ENCODE data around the gene CARD14.

The CARD14 gene

DNA sequence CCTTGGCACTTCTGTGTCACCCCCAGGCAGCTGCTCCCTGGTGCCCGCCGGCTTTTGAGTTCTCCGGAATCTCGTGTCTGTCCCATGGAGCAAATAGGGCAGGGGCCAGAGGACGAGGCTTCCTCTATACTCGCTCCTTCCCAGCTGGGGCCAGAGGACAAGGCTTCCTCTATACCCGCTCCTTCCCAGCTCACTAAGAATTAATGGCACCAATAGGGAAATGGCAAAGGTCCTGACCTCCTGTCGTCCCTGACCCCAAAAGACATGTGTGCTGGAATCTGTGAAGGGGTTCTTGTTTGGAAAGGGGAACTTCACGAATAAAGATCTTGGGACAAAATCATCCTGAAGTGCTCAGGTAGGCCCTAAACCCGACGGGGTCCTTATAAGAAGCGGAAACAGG is 42.7 kb downstream of the CARD14 start:
- DNase-seq (ENCODE audit: low read depth), result no peak

- DNase-seq (ENCODE audit: low read depth), result no peak
These were observed 43.3 kb downstream of the CARD14 start for GRCh38 chr17:80212962-80213642.

DNA sequence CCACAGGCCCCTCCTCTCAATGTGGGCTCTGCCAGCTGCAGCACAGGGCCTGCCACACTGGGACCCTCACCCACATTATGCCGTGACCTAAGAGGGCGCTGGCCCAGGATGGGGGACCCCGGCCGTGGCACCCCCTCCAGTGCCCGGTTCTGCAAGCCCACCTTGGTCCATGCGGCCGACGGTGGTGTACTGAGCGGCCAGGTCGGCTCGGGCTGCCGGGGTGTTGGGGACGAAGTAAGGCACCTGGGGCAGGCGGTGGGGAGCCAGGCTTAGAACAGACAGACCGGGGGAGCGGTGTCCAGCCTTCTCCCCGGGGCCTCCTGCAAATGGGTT is 43.8 kb downstream of the CARD14 start:
- no peak for DNase-seq (ENCODE audit: low read depth)

DNA sequence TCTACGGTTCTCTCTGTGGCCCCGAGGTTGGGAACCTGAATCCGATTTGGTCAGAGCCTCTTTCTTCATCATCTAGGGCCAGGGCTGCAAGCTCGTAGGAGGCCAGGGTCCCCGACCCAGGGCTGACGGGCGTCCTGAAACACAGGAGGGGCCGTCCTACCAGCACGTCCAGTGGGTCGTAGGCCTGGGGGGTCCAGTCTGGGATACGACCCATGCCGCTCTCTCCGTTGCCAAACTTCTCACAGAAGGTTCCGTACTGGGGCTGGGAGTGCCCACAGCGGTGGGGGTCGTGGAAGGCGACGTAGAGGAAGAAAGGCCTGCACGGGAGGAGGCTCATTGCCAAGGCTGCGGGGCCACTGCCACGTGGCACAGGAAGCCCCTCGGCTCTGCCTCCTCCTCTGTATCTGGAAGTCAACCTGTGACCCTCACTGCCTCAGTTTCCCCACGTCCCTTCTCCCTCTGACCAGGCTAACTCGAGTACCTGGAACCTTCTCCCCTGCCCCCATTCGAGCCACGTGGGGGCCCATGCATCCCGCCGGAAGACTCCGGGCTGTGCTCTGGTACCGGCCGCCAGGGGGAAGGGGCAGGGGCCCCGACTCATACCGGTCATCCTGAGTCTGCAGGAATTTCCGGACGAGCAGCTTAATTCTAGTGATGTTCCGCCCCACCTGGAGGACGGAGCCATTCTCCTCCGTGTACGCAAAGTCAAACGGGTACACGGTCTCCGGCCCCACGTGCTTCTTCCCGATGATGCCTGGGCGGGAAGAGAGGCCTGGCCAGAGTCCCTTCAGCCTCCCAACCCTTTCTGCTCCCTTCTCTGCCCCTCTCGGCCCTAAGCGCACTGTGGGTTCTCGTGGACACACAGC is 44.4 kb downstream of the CARD14 start:
- no peak for DNase-seq (ENCODE audit: low read depth)

DNA sequence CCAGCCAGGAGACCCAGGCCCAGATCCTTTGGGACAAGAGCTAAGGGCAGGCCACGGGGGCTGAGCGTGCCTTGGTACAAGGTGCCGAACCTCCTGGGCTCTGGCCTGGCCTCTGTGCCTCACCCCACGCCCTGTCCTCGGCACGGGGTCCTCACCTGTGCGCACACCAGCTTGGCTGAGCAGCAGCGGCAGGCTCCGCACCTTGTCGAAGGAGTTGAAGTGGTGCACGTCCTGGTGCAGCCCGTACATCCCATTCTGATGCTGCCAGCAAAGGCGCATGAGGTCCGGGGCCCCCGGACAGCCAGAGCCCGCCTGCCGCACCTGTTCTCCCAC is 45.0 kb downstream of the CARD14 start:
- DNase-seq (ENCODE audit: low read depth), result no peak

DNA sequence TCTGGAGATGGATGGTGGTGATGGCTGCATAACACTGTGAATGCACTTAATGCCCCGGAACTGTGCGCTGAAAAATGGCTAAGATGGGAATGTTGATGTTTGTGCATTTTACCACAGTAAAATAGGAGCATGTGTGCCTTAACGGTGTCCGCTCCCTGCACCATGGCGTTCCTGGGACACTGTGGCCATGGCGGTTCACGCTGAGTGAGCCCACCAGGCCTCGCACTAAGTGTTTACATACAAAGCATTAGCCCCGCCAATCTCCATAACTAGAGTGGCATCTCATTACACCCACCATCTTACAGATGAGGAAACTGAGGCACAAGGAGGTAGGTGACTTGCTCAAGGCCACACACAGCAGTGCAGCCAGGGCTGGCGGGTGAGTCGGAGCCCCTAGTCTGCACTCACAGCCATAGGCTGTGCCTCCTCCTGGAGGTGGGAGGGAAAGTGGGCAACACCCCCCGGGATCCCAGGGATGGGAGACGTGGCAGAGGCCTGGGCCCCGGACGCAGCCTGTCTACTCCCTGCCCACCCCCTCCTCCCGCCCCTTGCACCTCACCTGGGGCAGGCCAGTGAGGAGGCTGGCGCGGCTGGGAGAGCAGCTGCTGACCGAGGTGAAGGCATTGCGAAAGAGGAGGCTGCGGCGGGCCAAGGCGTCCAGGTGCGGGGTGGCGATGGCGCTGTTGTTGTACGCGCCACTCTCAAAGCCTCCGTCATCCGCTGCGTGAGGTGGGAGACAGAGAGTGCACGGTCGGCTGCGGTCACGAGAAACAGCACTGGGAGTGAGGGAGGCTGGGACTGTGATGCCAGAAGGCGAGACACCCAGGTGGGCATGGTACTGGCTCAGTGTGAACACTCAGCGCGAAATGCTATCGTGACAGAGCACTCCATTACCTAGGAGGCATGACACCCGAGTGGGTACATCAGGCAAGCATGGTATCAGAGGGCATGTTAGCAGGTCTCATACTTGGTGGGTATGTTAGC is 46.9 kb downstream of the CARD14 start:
- no peak for DNase-seq (ENCODE audit: low read depth)

DNA sequence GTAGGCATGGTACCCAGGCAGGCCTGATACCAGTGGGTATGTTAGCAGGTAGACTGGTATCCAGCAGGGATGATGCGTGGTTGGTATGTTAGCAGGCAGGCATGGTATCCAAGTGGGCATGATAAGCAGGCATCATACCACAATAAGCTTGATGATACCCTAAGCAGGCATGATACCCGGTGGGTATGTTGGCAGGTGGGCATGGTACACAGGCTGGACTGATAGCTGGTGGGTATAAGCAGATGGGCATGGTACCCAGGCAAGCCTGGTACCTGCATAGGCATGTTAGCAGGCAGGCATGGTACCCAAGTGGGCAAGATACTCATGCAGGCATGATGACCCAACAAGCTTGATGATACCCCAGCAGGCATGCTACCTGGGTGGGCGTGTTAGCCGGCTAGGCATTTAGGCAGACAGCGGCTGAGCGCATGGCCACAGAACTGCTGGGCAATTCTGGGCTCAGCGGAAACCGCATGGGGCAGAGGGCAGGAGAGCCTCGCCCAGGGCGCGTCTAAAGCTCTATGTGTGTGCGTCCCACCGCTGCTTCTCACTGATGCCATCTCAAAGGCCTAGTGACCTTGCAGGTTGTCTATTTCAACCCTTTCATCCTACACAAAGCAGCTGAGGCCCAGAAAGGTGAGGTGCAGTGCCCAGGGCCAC is 48.0 kb downstream of the CARD14 start:
- no peak for DNase-seq (ENCODE audit: low read depth)

GRCh38 chr17:80218391-80218790 is 48.6 kb downstream of the CARD14 start:
- DNase-seq (ENCODE audit: low read depth), result no peak

DNA sequence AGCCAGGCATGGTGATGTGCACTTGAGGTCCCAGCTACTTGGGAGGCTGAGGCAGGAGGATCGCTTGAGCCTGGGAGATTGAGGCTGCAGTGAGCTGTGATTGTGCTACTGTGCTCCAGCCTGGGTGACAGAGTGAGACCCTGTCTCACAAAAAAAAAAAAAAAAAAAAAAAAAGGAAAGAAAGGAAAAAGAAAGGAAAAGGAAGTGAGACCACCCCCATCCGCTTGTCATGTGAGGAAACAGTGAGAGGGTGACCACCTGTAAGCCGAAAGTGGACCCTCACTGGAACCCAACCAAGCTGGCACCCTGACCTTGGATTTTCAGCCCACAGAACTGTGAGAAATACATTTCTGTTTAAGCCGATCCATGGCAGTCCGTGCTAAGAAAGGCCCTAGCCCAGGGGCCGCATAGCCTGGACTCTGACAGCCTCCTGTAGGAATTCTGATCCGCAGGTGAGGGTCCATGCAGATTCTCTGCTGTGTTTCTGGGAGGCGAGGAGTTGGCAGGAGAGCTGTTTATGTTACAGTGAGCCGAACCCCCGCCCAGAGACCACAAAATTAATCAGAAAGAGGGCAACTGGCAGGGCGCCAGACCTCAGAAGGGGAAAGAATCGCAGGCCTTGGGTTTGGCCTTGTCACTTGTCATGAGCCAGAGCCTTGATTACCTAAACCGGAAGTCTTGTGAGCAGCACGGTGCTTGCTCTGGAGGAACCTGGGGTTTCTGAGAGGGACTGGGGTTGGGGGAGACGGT is 49.4 kb downstream of the CARD14 start:
- DNase-seq (ENCODE audit: low read depth), result peak; percentile 93

DNA sequence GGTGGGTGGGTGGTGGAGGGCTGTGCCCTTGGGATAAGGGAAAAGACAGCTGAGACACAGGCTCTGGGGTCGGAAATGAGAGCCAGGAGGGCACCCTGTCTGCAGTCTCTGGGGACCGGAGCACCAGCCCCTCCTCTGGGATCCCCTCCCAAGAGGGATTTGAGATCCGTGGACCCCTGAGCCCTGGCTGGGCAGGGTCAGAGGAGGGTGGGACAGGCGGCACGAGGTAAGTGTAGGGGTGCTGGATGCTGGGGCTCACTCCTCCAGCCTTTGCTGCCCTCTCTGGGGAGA is 49.9 kb downstream of the CARD14 start:
- DNase-seq (ENCODE audit: low read depth), result no peak

DNA sequence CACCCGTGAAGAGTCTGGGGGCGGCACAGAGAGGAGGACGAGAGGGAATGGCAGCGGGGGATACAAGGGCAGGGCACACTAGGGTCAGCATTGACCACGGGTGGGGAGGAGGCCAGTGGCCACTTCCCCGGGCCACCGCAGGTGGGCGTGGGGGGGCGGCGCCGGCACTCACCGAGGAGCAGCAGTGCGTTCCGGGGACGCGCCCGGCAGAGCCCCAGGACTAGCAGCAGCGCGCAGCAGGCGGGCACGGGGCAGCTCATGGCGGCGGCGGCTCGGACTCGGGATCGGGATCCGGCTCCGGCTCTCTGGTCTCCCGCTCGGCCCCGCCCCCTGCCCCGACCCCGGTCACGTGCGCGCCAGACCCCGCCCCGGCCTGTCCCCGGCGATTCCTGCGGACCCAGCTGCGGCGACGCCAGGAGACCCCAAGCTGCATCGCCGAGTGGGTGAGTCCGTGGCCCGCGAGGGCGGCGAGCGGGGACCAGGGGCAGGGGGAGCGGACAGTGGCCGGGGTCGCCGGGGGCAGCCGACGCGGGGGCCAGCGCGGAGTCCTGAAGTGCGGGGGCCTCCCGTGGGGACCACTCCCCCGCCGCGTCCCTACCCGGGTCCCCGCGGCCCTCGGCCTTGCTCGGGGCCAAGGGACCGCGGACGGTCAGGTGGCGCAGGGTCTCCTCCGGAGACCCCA is 50.4 kb downstream of the CARD14 start, which contains the start of the genes SGSH and SLC26A11:
Gene SGSH, minus strand, starts transcription at position 280 of the 682 bp plus-strand sequence. Its CDS starts 20 bp downstream, at position 260.
Gene SLC26A11, plus strand, starts transcription at position 374 of the 682 bp plus-strand sequence. CDS start 1,134 bp downstream, outside the sequence.
- peak; percentile 86 for DNase-seq (ENCODE audit: low read depth)

DNA sequence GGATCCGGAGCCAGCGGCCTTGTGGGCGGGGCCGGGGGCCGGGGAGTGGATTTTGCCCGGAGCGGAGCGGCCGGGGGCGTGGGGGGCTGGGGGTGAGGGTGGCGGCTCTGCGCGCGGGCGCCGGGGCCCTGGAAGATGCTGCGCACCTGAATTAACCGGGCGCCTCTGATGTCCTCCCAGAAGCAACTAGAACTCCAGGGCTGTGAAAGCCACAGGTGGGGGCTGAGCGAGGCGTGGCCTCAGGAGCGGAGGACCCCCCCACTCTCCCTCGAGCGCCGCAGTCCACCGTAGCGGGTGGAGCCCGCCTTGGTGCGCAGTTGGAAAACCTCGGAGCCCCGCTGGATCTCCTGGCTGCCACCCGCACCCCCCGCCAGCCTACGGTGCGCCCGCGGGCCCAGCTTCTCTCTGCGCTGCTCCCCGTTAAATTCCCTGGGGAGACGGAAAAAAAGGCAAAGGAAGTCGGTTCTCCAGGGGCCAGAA is 50.9 kb downstream of the CARD14 start:
- DNase-seq (ENCODE audit: low read depth), result peak; percentile 36

- no peak for DNase-seq (ENCODE audit: low read depth)
These were observed 51.7 kb downstream of the CARD14 start for GRCh38 chr17:80221351-80222105.

- DNase-seq (ENCODE audit: low read depth), result no peak
These were observed 52.7 kb downstream of the CARD14 start for GRCh38 chr17:80222376-80223141.

- DNase-seq (ENCODE audit: low read depth), result no peak
These were observed 53.4 kb downstream of the CARD14 start for GRCh38 chr17:80223142-80223815.

DNA sequence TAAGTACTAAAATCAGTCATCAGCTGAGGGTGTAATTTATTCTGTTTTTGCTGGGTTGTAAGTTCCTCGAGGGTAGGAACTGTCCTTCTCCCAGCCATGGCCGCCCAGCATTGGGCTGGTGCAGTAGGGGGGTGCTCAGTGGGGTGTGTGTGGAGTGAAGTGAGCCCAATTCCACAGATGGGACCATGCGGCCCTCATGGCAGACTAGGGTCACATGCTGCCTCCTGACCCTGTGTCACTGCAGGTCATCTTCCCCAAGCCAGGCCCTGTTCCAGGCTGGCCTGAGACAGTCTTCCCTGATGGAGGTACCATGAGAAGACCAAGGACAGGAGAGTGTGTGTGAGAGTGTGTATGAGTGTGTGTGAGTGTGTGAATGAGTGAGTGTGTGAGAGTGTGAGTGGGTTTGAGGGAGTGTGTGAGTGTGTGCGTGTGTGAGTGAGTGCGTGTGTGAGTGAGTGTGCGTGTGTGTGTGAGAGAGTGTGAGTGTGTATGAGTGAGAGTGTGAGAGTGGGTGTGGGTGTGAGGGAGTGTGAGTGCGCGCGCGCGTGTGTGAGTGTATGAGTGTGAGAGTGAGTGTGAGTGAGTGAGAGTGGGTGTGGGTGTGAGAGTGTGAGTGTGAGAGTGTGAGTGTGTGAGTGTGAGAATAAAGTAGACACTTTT is 54.1 kb downstream of the CARD14 start:
- no peak for DNase-seq (ENCODE audit: low read depth)

- DNase-seq (ENCODE audit: low read depth), result no peak
These were observed 54.9 kb downstream of the CARD14 start for GRCh38 chr17:80224683-80225082.

DNA sequence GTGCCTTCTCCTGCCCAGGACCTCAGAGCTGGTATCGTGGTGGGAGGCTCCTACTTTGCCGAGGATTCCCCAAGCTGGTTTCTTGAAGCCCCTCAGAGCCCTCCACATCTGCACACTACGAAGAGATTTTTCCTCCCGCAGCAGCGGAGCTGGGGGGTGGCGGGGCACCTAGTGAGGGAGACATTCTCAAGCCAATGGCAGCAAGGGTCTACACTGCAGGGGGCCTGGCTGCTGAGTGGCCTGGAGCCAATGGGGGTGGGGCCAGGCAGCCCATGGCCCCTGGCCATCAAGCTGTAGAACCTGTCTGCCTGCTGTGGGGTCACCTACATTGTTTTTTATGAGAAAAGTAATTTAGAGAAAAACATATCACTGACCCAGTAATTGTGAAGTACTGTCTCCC is 55.4 kb downstream of the CARD14 start:
- no peak for DNase-seq (ENCODE audit: low read depth)
